ENCODE measurements around the gene SAMHD1.
"Not testable (repeated sequence)": the region's sequence is repeated elsewhere in the genome, so short reads cannot be mapped to it uniquely, and the experiment has no call there.

SAMHD1 gene

DNA sequence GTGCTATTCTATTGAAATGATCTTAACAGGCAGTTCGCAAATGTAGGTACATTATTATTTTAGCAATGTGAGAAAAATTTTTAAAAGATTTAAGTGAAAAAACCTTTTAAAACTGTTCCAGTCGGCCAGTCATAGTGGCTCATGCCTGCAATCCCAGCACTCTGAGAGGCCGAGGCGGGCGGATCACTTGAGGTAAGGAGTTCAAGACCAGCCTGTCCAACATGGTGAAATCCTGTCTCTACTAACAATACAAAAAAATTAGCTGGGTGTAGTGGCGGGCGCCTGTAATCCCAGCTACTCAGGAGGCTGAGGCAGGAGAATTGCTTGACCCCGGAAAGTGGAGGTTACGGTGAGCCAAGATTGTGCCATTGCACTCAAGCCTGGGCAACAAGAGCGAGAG, 45.9 kb downstream of the SAMHD1 start:
- H3K27me3 ChIP-seq (ENCODE audit: insufficient read depth, low read length, poor library complexity); ATAC-seq (ENCODE audit: insufficient read depth, low read depth); H3K4me2 ChIP-seq (ENCODE audit: insufficient read depth, low read length); H3K79me2 ChIP-seq (ENCODE audit: insufficient read depth, low read length); H3K9ac ChIP-seq (ENCODE audit: low read depth, low read length); H3K36me3 ChIP-seq (ENCODE audit: insufficient read depth, low read length); H3K27ac ChIP-seq (ENCODE audit: low read length); H3K9me3 ChIP-seq (ENCODE audit: insufficient read depth, low read length, severe bottlenecking); DNase-seq; H3K4me1 ChIP-seq (ENCODE audit: insufficient read depth, low read length); H2AFZ ChIP-seq (ENCODE audit: low read depth, low read length); H4K20me1 ChIP-seq (ENCODE audit: insufficient read depth, low read length); H3K4me3 ChIP-seq (ENCODE audit: low read depth in 1 of 2, low read length in 2 of 2): not testable (repeated sequence)

DNA sequence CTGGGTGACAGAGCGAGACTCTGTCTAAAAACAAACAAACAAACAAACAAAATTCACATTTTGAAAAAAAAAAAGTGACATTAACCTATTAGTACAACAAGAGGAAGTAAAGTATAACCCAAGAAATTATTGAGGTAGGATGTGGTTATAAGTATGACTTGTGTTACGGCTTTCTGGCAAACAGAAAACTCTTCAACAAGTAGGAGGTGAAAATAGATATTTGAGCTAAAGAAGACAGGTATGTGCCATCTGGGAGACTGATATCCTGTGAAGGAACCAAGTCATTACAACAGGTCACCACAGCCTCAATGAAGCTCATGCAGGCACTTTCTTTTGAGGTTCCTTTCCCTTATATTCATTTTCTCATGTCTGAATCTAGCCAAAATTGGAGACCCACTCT, 46.8 kb downstream of the SAMHD1 start:
- Histone ChIP-seq H3K27me3 (ENCODE audit: insufficient read depth, low read length, poor library complexity) (no peaks in the 10 kb centered on the region), H3K4me1 (ENCODE audit: insufficient read depth, low read length) (no peaks in the 10 kb centered on the region), H2AFZ (ENCODE audit: low read depth, low read length) (no peak overlapping the region), H3K27ac (ENCODE audit: low read length) (no peak overlapping the region), H4K20me1 (ENCODE audit: insufficient read depth, low read length) (no peaks in the 10 kb centered on the region), H3K4me2 (ENCODE audit: insufficient read depth, low read length) (no peak overlapping the region), H3K36me3 (ENCODE audit: insufficient read depth, low read length) (no peaks in the 10 kb centered on the region), H3K4me3 (ENCODE audit: low read depth in 1 of 2, low read length in 2 of 2) (no peak overlapping the region), H3K9me3 (ENCODE audit: insufficient read depth, low read length, severe bottlenecking) (no peaks in the 10 kb centered on the region), H3K9ac (ENCODE audit: low read depth, low read length) (no peak overlapping the region), H3K79me2 (ENCODE audit: insufficient read depth, low read length) (no peaks in the 10 kb centered on the region)
- DNase-seq, result no peak
- TF ChIP-seq, protein P1, sequence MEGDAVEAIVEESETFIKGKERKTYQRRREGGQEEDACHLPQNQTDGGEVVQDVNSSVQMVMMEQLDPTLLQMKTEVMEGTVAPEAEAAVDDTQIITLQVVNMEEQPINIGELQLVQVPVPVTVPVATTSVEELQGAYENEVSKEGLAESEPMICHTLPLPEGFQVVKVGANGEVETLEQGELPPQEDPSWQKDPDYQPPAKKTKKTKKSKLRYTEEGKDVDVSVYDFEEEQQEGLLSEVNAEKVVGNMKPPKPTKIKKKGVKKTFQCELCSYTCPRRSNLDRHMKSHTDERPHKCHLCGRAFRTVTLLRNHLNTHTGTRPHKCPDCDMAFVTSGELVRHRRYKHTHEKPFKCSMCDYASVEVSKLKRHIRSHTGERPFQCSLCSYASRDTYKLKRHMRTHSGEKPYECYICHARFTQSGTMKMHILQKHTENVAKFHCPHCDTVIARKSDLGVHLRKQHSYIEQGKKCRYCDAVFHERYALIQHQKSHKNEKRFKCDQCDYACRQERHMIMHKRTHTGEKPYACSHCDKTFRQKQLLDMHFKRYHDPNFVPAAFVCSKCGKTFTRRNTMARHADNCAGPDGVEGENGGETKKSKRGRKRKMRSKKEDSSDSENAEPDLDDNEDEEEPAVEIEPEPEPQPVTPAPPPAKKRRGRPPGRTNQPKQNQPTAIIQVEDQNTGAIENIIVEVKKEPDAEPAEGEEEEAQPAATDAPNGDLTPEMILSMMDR (IDR thresholded peaks at IDR 0.05; ENCODE audit: borderline replicate concordance, extremely low read depth, low read length, poor library complexity, severe bottlenecking), result no peak
- no peak for TF ChIP-seq EZH2 (IDR thresholded peaks at IDR 0.05; ENCODE audit: borderline replicate concordance, low read depth, low read length, severe bottlenecking)
- no peak for ATAC-seq (ENCODE audit: insufficient read depth, low read depth)

DNA sequence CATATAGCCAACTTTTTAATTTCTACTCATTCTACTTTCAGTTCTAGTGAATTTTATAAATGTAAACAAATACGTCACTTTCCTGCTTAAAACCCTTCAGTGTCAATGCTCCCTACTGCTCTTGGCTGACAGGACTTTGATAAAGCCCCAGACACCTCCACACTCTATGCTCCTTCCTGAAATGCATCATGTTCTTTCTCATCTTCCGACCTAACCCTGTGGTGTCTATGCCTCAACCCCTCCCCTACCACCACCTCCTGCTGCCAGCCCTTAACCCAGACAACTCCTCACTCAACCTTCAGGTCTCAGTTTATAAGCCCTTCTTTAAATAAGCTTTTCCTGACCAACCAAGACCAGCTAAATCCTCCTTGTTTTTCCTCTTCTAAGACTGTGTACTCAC, 56.5 kb downstream of the SAMHD1 start:
- ATAC-seq (ENCODE audit: insufficient read depth, low read depth), result no peak
- no peaks in the 10 kb centered on the region for H3K36me3 ChIP-seq (ENCODE audit: insufficient read depth, low read length)
- H2AFZ ChIP-seq (ENCODE audit: low read depth, low read length), result no peak overlapping the region
- H3K4me3 ChIP-seq (ENCODE audit: low read depth in 1 of 2, low read length in 2 of 2), result no peak overlapping the region
- H3K4me2 ChIP-seq (ENCODE audit: insufficient read depth, low read length), result no peak overlapping the region
- H3K79me2 ChIP-seq (ENCODE audit: insufficient read depth, low read length), result no peaks in the 10 kb centered on the region
- TF ChIP-seq, protein P1 (IDR thresholded peaks at IDR 0.05; ENCODE audit: borderline replicate concordance, extremely low read depth, low read length, poor library complexity, severe bottlenecking), result no peak
- no peak for TF ChIP-seq EZH2 (IDR thresholded peaks at IDR 0.05; ENCODE audit: borderline replicate concordance, low read depth, low read length, severe bottlenecking)
- no peak for DNase-seq
- H3K27me3 ChIP-seq (ENCODE audit: insufficient read depth, low read length, poor library complexity), result no peaks in the 10 kb centered on the region
- H3K4me1 ChIP-seq (ENCODE audit: insufficient read depth, low read length), result no peaks in the 10 kb centered on the region
- no peaks in the 10 kb centered on the region for H4K20me1 ChIP-seq (ENCODE audit: insufficient read depth, low read length)
- no peak overlapping the region for H3K9ac ChIP-seq (ENCODE audit: low read depth, low read length)
- H3K27ac ChIP-seq (ENCODE audit: low read length), result no peak overlapping the region
- H3K9me3 ChIP-seq (ENCODE audit: insufficient read depth, low read length, severe bottlenecking), result no peaks in the 10 kb centered on the region

DNA sequence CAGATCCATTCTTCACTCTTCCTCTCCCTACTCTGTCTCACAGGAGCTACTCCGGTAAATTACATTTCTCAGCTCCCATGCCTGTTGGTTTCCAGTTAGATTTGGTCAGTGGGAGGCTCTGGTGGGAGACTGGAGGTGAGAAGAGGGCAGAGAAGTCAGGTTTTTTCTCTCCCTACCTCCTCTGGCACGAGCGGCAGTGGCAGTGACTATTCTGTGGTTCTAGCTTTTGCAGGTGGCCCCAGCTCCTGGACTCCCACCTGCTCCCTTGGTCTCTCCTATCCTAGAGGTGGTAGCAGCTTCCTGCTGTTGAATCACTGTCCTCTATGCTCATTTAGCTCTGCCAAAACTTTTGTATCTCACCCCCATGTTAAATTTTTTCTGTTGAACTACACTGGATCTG, 57.7 kb downstream of the SAMHD1 start:
- Histone ChIP-seq H3K9ac (ENCODE audit: low read depth, low read length) (no peak overlapping the region), H2AFZ (ENCODE audit: low read depth, low read length) (no peak overlapping the region), H3K27ac (ENCODE audit: low read length) (no peak overlapping the region), H3K27me3 (ENCODE audit: insufficient read depth, low read length, poor library complexity) (no peaks in the 10 kb centered on the region), H3K4me1 (ENCODE audit: insufficient read depth, low read length) (no peaks in the 10 kb centered on the region), H3K4me2 (ENCODE audit: insufficient read depth, low read length) (no peak overlapping the region), H4K20me1 (ENCODE audit: insufficient read depth, low read length) (no peaks in the 10 kb centered on the region), H3K9me3 (ENCODE audit: insufficient read depth, low read length, severe bottlenecking) (no peaks in the 10 kb centered on the region), H3K79me2 (ENCODE audit: insufficient read depth, low read length) (no peaks in the 10 kb centered on the region), H3K4me3 (ENCODE audit: low read depth in 1 of 2, low read length in 2 of 2) (no peak overlapping the region), H3K36me3 (ENCODE audit: insufficient read depth, low read length) (no peaks in the 10 kb centered on the region)
- DNase-seq (no peak), ATAC-seq (ENCODE audit: insufficient read depth, low read depth) (no peak)
- TF ChIP-seq EZH2 (IDR thresholded peaks at IDR 0.05; ENCODE audit: borderline replicate concordance, low read depth, low read length, severe bottlenecking), result no peak
- TF ChIP-seq, protein P1 (IDR thresholded peaks at IDR 0.05; ENCODE audit: borderline replicate concordance, extremely low read depth, low read length, poor library complexity, severe bottlenecking), result no peak

Measured in DND-41 (cell line).